ENCODE measurements around the gene CNTD1. TPM values are rescaled to one million over a fixed set of nuclear protein-coding genes. Genes with fewer than 3 reads are reported as not detected.

The CNTD1 gene
- total RNA-seq, 1 experiment from 2014 or later = not detected

DNA sequence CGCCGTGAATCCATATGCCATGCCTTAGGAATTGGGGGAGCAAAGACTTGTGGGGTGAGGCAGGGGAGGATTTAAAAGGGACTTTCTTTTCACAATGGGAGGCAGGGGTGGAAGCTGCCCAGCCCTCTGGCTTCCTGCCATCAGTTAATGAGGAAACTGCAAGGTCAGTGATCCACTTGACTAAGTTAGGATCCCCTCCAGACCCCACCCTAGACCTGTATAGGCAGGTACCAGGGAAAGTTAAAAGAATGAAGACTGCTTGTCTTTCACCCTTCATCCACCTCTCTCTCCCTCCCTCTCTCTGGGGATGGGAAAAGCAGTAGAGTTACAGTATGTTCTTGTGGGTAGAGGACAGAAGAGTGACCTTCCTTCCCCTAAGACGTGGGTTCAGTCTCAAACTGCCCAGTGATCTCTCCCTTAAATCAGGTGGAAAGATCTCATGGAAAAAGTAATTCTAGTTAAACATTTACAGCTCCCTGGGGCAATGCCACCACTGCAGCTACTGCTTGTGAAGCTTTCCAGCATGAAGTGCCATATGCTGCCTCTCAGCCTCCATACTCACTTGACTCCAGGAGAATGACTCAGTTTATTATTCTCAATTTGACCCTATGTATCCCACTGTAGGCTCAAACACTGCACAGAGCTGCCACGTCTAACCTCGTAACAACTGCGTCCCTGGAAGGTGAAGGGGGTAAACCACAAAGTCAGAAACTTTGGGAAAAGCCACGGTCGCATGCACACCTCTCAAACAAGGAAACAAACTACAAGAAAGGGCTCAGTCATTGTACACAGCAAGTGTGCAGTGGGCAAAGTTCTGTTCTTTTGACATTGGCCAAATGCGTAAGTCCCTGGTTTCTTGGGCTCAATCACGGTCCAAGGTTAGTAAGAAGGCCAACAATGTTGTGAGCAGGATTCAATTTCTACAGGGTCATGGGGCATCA, 1.3 kb upstream of the CNTD1 start:
- in situ Hi-C loops (cut with HindIII; ENCODE audit: low sequenced_read_pairs) = no loop called here
- DNase-seq (ENCODE audit: low spot score) = no peak

- DNase-seq (ENCODE audit: low spot score) = no peak
- in situ Hi-C loops (cut with HindIII; ENCODE audit: low sequenced_read_pairs) = no loop called here
These were observed 664 bp upstream of the CNTD1 start for GRCh38 chr17:42798011-42798382.

- in situ Hi-C loops (cut with HindIII; ENCODE audit: low sequenced_read_pairs) = no loop called here
- no peak for DNase-seq (ENCODE audit: low spot score)
These were observed 4.6 kb downstream of the CNTD1 start for GRCh38 chr17:42803074-42803883.

DNA sequence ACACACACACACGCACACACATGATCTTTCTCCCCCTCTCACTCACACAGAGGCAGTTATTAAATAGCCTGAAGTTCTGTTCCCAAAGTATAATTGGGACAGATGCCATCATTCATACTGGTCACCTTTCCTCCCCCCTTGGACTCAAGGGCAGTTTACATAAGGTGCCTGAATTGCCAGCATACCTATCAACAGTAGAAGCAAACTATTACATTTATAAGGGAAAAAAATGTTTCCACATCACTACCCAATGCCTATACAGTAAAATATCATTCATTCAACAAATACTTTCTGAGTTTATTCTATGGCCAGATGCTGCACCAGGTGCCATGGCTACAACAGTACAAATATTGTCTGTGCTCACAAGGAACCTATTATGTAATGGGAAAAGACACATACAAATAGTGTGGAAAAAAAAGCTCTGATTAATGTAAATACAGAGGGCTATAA, 6.3 kb downstream of the CNTD1 start:
- DNase-seq (ENCODE audit: low spot score) = no peak
- in situ Hi-C loops (cut with HindIII; ENCODE audit: low sequenced_read_pairs) = no loop called here

- in situ Hi-C loops (cut with HindIII; ENCODE audit: low sequenced_read_pairs) = no loop called here
- no peak for DNase-seq (ENCODE audit: low spot score)
These were observed 7.6 kb downstream of the CNTD1 start for GRCh38 chr17:42806249-42806648.

DNA sequence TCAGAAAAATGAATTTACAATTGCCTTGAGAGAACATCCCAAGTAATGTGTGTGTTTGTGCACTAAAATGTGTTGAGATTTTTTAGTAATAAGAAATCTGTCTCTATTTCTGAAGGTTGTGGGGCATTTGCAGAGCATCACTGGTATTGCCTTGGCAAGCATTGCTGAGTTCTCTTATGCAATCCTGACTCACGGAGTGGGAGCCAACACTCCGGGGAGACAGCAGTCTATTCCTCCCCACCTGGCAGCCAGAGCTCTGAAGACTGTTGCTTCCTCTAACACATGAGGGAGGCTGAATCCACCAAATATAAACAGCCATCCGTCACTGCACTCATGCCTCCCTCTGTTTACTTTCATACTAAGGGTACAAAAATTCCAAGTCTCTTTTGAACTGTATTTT, 10.6 kb downstream of the CNTD1 start:
- peak; percentile 74 for DNase-seq (ENCODE audit: low spot score)
- in situ Hi-C loops (cut with HindIII; ENCODE audit: low sequenced_read_pairs) = no loop called here

- in situ Hi-C loops (cut with HindIII; ENCODE audit: low sequenced_read_pairs) = no loop called here
- DNase-seq (ENCODE audit: low spot score) = no peak
These were observed 16.2 kb downstream of the CNTD1 start for GRCh38 chr17:42814633-42815399.

- DNase-seq (ENCODE audit: low spot score) = no peak
- in situ Hi-C loops (cut with HindIII; ENCODE audit: low sequenced_read_pairs) = no loop called here
These were observed 19.2 kb downstream of the CNTD1 start for GRCh38 chr17:42817866-42818265.

GRCh38 chr17:42818379-42818778, 19.7 kb downstream of the CNTD1 start:
- no peak for DNase-seq (ENCODE audit: low spot score)
- in situ Hi-C loops (cut with HindIII; ENCODE audit: low sequenced_read_pairs) = no loop called here

GRCh38 chr17:42819939-42820535, 21.4 kb downstream of the CNTD1 start:
- peak; percentile 30 for DNase-seq (ENCODE audit: low spot score)
- in situ Hi-C loops (cut with HindIII; ENCODE audit: low sequenced_read_pairs) = no loop called here

GRCh38 chr17:42821176-42821575, 22.5 kb downstream of the CNTD1 start:
- no peak for DNase-seq (ENCODE audit: low spot score)
- in situ Hi-C loops (cut with HindIII; ENCODE audit: low sequenced_read_pairs) = no loop called here

DNA sequence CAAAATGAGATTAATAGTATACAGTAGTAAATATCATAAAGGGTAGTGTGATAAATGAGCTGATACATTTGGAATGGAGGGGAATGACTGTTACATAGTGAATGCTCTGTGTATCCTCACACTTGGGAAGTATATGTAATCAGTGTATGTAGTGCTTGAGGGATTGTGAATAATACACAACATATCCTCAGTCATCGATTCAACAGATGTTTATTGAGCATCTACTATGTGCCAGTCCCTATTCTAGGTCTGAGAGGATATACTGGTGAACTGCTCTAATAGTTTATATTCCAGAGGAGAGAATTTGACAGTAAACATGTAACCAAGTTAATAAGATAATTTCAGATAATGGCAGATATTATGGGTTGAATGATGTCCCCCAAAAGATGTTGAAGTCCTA, 28.8 kb downstream of the CNTD1 start:
- in situ Hi-C loops (cut with HindIII; ENCODE audit: low sequenced_read_pairs) = no loop called here

GRCh38 chr17:42830971-42831370, 32.3 kb downstream of the CNTD1 start:
- DNase-seq (ENCODE audit: low spot score) = no peak
- in situ Hi-C loops (cut with HindIII; ENCODE audit: low sequenced_read_pairs) = no loop called here

More for the DNA sequence above, 28.8 kb downstream of the CNTD1 start:
- no peak for DNase-seq (ENCODE audit: low spot score)

DNA sequence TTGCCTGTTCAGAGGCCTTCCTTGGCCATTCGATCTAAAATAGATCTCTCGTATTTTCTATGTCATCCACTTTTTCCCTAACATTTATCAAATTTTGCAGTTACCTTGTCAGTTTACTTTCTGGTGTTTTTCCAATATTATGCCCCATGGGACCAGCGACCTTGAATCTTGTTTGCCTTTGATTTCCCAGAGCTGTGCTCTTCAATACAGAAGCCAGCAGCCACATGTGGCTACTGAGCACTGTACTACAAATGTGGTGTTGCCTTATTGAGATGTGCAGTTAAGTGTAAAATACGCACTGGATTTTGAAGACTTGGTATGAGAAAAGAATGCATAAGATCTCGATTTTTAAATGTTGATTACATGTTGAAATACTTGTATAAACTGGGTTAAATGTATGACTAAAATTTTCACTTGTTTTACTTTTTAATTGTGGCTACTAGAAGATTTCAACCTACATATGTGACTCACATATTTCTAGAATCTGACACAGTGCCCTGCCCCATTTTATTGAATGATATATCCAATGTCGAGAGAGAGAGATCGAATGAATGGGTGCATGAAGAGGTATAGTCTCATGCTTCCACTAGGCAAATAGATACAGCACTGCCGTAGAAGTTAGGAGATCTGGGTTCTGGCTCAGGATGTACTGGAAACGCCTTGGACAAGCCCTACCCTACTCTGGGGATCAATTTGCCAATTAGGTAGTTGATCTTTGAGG, 33.7 kb downstream of the CNTD1 start:
- DNase-seq (ENCODE audit: low spot score) = no peak
- in situ Hi-C loops (cut with HindIII; ENCODE audit: low sequenced_read_pairs) = no loop called here

DNA sequence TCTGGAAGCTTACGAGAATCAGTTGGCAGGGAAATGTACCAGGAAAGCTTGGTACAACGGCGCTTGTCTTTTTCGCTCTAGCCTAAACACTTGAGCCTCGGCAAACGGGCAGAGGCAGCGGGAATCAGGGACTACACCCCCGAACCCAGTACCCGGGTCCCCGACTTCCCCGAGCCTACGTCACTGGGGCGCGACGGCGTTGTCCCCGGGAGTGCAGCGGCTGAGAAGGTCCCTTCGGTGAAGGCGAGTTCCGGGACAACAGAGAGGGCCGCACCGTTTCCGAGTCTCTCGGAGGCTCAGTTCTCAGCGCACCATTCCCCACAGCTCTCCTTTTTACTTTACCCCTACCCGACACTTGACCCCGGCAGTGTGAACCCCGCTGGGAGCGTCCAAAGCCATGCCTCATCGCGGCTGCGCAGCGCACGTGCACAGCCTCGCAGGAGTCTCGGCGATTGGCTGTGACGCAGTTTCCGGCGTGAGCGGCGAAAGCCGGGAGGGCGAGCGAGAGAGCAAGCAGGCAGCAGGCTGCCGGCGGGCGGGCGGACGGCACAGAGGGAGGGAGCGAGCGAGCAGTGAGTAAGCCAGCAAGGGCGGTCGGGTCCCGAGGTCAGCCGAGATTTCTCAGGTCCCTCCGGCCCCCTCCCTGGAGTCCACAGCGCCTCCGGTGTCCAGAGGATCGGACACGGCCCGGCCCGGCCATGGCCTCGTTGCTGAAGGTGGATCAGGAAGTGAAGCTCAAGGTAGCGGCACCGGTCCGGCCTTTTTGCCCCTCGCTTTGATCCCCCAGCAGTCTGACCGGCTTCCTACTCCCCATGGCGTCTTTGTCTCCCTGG, 34.5 kb downstream of the CNTD1 start, which contains the start of gene PSME3:
Gene PSME3 (plus strand): TSS at position 464 of the 833 bp plus-strand sequence. CDS start 235 bp downstream, at position 699.
- peak; percentile 89 for DNase-seq (ENCODE audit: low spot score)
- in situ Hi-C loops (cut with HindIII; ENCODE audit: low sequenced_read_pairs) = no loop called here

- no peak for DNase-seq (ENCODE audit: low spot score)
- in situ Hi-C loops (cut with HindIII; ENCODE audit: low sequenced_read_pairs) = no loop called here
These were observed 35.2 kb downstream of the CNTD1 start for GRCh38 chr17:42833767-42834422.

- in situ Hi-C loops (cut with HindIII; ENCODE audit: low sequenced_read_pairs) = no loop called here
- no peak for DNase-seq (ENCODE audit: low spot score)
These were observed 37.1 kb downstream of the CNTD1 start for GRCh38 chr17:42835732-42836131.
